ENCODE results near the gene GSTCD.

GSTCD gene

GRCh38 chr4:105875233-105875632 is 166.6 kb downstream of the GSTCD start:
- Histone ChIP-seq H3K4me1 (ENCODE audit: control insufficient read depth, insufficient read depth, low read length, poor library complexity, severe bottlenecking) (no peaks in the 10 kb centered on the region), H3K9me3 (ENCODE audit: control insufficient read depth, low read length) (no peaks in the 10 kb centered on the region), H3K36me3 (ENCODE audit: control insufficient read depth, insufficient read depth, low read length) (no peaks in the 10 kb centered on the region), H3K4me3 (ENCODE audit: extremely low read depth, insufficient read depth, low read length, poor library complexity, severe bottlenecking) (no peak overlapping the region), H3K27ac (ENCODE audit: low read depth, low read length, severe bottlenecking) (no peak overlapping the region)

GRCh38 chr4:105878668-105879067 is 170.1 kb downstream of the GSTCD start:
- Histone ChIP-seq H3K27ac (ENCODE audit: low read depth, low read length, severe bottlenecking) (no peak overlapping the region), H3K36me3 (ENCODE audit: control insufficient read depth, insufficient read depth, low read length) (no peaks in the 10 kb centered on the region), H3K9me3 (ENCODE audit: control insufficient read depth, low read length) (no peaks in the 10 kb centered on the region), H3K4me3 (ENCODE audit: extremely low read depth, insufficient read depth, low read length, poor library complexity, severe bottlenecking) (no peak overlapping the region), H3K4me1 (ENCODE audit: control insufficient read depth, insufficient read depth, low read length, poor library complexity, severe bottlenecking) (no peaks in the 10 kb centered on the region)
- WGBS, 2 experiments (ENCODE audit: insufficient coverage in 2 of 2): 86 to 100% methylated on average over 1 of the region's 2 CpGs

DNA sequence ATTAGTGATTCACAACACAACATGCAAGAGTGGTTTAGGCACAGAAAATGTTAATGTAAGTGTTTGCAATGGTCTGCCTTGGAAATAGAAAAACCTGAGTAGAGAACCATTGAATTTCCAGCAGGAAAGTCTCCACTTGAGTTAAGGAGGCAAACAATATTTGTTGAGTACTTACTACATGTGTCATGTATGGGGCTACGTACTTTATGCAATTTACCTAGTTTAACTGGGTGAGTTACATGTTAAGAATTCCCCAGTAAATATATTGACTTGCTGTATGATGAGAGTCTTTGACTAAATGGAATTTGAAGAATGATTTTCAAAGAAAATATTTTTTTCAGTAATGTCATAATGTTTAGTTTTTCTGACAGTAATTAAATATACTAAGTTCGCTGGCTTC is 178.9 kb downstream of the GSTCD start:
- WGBS, 2 experiments (ENCODE audit: insufficient coverage in 2 of 2): 100% methylated on average over 1 of the region's 2 CpGs; no CpG with 5 or more reads in 1 of the 2 experiments
- no peak overlapping the region for H3K4me3 ChIP-seq (ENCODE audit: extremely low read depth, insufficient read depth, low read length, poor library complexity, severe bottlenecking)
- no peak overlapping the region for H3K27ac ChIP-seq (ENCODE audit: low read depth, low read length, severe bottlenecking)
- H3K4me1 ChIP-seq (ENCODE audit: control insufficient read depth, insufficient read depth, low read length, poor library complexity, severe bottlenecking): no peaks in the 10 kb centered on the region
- no peaks in the 10 kb centered on the region for H3K9me3 ChIP-seq (ENCODE audit: control insufficient read depth, low read length)
- H3K36me3 ChIP-seq (ENCODE audit: control insufficient read depth, insufficient read depth, low read length): no peaks in the 10 kb centered on the region

DNA sequence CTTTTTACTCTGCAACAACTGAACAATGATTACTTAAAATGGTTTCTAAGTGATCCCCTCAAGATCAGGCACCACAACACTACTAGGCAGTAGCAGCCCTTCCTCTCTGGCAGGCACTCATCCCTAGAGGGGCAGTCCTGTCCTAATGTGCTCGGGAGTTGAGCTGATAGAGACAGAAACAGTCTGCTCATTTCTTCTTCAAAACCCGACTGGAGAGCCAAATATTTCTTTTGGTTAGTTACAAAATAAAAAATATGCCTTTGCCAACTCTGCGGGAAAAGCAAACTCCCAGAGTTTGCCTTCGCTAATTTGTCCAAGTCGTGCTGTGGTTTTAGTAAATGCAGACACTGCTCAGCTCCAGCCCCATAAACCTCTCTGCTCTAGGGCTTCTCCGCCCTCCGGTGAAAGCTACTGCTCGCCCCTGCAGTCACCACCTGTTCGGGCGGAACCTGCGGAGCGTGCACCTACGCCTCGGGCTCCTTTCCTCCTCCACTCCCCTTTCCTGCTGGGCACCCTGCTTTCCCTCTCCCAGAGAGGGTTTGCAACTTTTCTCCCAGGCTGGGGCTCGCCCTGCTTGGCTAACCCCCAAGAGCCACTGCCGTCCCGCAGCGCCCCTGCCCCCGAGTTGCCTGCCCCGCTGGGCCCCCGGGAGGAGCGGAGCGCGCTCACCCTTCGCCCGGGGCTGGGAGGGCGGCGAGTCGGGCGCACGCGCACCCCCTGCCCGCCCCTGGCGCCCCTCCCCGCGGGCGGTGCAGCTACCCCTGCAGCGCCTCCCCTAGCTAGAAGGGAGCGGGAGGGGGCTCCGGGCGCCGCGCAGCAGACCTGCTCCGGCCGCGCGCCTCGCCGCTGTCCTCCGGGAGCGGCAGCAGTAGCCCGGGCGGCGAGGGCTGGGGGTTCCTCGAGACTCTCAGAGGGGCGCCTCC is 186.3 kb downstream of the GSTCD start, which contains the start of gene NPNT:
Gene NPNT, plus strand, starts transcription at position 812 of the 923 bp plus-strand sequence. CDS start 182 bp downstream, outside the sequence.
- H3K36me3 ChIP-seq (ENCODE audit: control insufficient read depth, insufficient read depth, low read length): no peaks in the 10 kb centered on the region
- H3K9me3 ChIP-seq (ENCODE audit: control insufficient read depth, low read length): no peaks in the 10 kb centered on the region
- WGBS, 2 experiments (ENCODE audit: insufficient coverage in 2 of 2): 1 to 6% methylated on average over 29 to 37 of the region's 56 CpGs
- no peak within 1 kb of the TSS for H3K27ac ChIP-seq (ENCODE audit: low read depth, low read length, severe bottlenecking)
- peaks cover 4% of the 10 kb centered on the region for H3K4me1 ChIP-seq (ENCODE audit: control insufficient read depth, insufficient read depth, low read length, poor library complexity, severe bottlenecking)
- peak within 1 kb of the TSS; percentile 41 for H3K4me3 ChIP-seq (ENCODE audit: extremely low read depth, insufficient read depth, low read length, poor library complexity, severe bottlenecking)

GRCh38 chr4:105895583-105896460 is 187.2 kb downstream of the GSTCD start:
- WGBS, 2 experiments (ENCODE audit: insufficient coverage in 2 of 2): 0% methylated on average over 76 of the region's 84 CpGs
- H3K4me3 ChIP-seq (ENCODE audit: extremely low read depth, insufficient read depth, low read length, poor library complexity, severe bottlenecking): peak overlapping the region; percentile 41
- H3K9me3 ChIP-seq (ENCODE audit: control insufficient read depth, low read length): no peaks in the 10 kb centered on the region

GRCh38 chr4:105896461-105896942 is 187.9 kb downstream of the GSTCD start:
- 7 to 8% methylated on average over 12 to 21 of the region's 22 CpGs for WGBS, 2 experiments (ENCODE audit: insufficient coverage in 2 of 2)
- Histone ChIP-seq H3K9me3 (ENCODE audit: control insufficient read depth, low read length) (no peaks in the 10 kb centered on the region), H3K36me3 (ENCODE audit: control insufficient read depth, insufficient read depth, low read length) (no peaks in the 10 kb centered on the region), H3K27ac (ENCODE audit: low read depth, low read length, severe bottlenecking) (no peak overlapping the region), H3K4me1 (ENCODE audit: control insufficient read depth, insufficient read depth, low read length, poor library complexity, severe bottlenecking) (peaks cover 4% of the 10 kb centered on the region), H3K4me3 (ENCODE audit: extremely low read depth, insufficient read depth, low read length, poor library complexity, severe bottlenecking) (peak overlapping the region; percentile 41)

More at GRCh38 chr4:105895583-105896460, 187.2 kb downstream of the GSTCD start:
- H3K36me3 ChIP-seq (ENCODE audit: control insufficient read depth, insufficient read depth, low read length): no peaks in the 10 kb centered on the region
- H3K27ac ChIP-seq (ENCODE audit: low read depth, low read length, severe bottlenecking): no peak overlapping the region
- peaks cover 4% of the 10 kb centered on the region for H3K4me1 ChIP-seq (ENCODE audit: control insufficient read depth, insufficient read depth, low read length, poor library complexity, severe bottlenecking)
